ENCODE results near the gene LAMA1. TPM values are rescaled to one million over a fixed set of nuclear protein-coding genes. Genes with fewer than 3 reads are reported as not detected.

LAMA1 gene
- total RNA-seq, 4 donors from 2014 or later: under 0.01 to 1.0 (median 0.60) TPM

DNA sequence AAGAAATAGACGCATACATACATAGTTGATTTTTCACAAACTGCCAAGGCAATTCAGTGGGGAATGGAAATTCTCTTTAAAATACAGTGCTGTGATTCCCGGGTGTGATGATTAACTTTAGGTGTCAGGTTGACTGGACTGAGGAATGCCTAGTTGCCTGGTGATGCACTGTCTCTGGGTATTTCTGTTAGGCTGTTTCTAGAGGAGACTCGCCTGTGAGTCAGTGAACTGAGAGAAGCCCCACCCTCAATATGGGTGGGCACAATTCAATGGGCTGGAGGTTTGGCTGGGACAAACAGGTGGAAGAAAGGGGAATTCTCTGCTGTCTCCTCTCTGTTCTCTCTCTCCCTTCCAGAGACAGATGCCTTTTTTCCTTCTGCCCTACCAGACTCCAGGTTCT lies 200.5 kb downstream of the LAMA1 start:
- H3K27ac ChIP-seq: no peak overlapping the region
- H3K9me3 ChIP-seq: no peaks in the 10 kb centered on the region
- H3K4me1 ChIP-seq: no peaks in the 10 kb centered on the region
- H3K36me3 ChIP-seq: no peaks in the 10 kb centered on the region
- no peak for TF ChIP-seq POLR2AphosphoS5 (IDR thresholded peaks at IDR 0.05)
- TF ChIP-seq, protein P1, sequence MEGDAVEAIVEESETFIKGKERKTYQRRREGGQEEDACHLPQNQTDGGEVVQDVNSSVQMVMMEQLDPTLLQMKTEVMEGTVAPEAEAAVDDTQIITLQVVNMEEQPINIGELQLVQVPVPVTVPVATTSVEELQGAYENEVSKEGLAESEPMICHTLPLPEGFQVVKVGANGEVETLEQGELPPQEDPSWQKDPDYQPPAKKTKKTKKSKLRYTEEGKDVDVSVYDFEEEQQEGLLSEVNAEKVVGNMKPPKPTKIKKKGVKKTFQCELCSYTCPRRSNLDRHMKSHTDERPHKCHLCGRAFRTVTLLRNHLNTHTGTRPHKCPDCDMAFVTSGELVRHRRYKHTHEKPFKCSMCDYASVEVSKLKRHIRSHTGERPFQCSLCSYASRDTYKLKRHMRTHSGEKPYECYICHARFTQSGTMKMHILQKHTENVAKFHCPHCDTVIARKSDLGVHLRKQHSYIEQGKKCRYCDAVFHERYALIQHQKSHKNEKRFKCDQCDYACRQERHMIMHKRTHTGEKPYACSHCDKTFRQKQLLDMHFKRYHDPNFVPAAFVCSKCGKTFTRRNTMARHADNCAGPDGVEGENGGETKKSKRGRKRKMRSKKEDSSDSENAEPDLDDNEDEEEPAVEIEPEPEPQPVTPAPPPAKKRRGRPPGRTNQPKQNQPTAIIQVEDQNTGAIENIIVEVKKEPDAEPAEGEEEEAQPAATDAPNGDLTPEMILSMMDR (IDR thresholded peaks at IDR 0.05): no peak
- TF ChIP-seq POLR2A (IDR thresholded peaks at IDR 0.05): no peak
- no peak for TF ChIP-seq EP300 (IDR thresholded peaks at IDR 0.05)
- WGBS, 2 donors (ENCODE audit: low coverage in 1 of 2): 60 to 93% methylated on average over 3 of the region's 3 CpGs
- peaks cover 18% of the 10 kb centered on the region for H3K27me3 ChIP-seq
- ATAC-seq: no peak
- H3K4me3 ChIP-seq: no peak overlapping the region

GRCh38 chr18:6901286-6901926 lies 216.2 kb downstream of the LAMA1 start:
- ATAC-seq: no peak
- Histone ChIP-seq H3K27me3 (no peaks in the 10 kb centered on the region), H3K27ac (no peak overlapping the region), H3K4me3 (no peak overlapping the region), H3K4me1 (no peaks in the 10 kb centered on the region), H3K36me3 (peaks cover 0 to 6% of the 10 kb centered on the region in 2 donors), H3K9me3 (peaks cover 0 to 26% (median 0%) of the 10 kb centered on the region in 3 donors)
- 86 to 87% methylated on average over 3 of the region's 3 CpGs for WGBS, 2 donors (ENCODE audit: low coverage in 1 of 2)
- no peak for TF ChIP-seq EP300 (IDR thresholded peaks at IDR 0.05)
- no peak for TF ChIP-seq POLR2A (IDR thresholded peaks at IDR 0.05)
- TF ChIP-seq, protein P1 (IDR thresholded peaks at IDR 0.05): no peak
- no peak for TF ChIP-seq POLR2AphosphoS5 (IDR thresholded peaks at IDR 0.05)

- no peaks in the 10 kb centered on the region for H3K36me3 ChIP-seq
- H3K4me1 ChIP-seq: no peaks in the 10 kb centered on the region
- H3K4me3 ChIP-seq: no peak overlapping the region
- no peaks in the 10 kb centered on the region for H3K9me3 ChIP-seq
- WGBS, 2 donors (ENCODE audit: low coverage in 1 of 2): 90% methylated on average over 2 of the region's 3 CpGs; no CpG with 5 or more reads in 1 of the 2 donors
- H3K27me3 ChIP-seq: no peaks in the 10 kb centered on the region
- TF ChIP-seq POLR2A (IDR thresholded peaks at IDR 0.05) (no peak), POLR2AphosphoS5 (IDR thresholded peaks at IDR 0.05) (no peak), EP300 (IDR thresholded peaks at IDR 0.05) (no peak)
- TF ChIP-seq, protein P1 (IDR thresholded peaks at IDR 0.05): no peak
- no peak overlapping the region for H3K27ac ChIP-seq
- no peak for ATAC-seq
These were observed 225.8 kb downstream of the LAMA1 start for GRCh38 chr18:6891788-6892187.

Small RNAs within 50 kb of the gene (small RNA-seq; reads per million reads assigned to genes)
- gene RNU6-916P: 0 reads per million in 4 donors

Other genes with a start within 250 kb of the LAMA1 start
- not detected for gene LRRC30, start 113.3 kb upstream of the LAMA1 start, total RNA-seq